C4-2B (cell line): ENCODE results near the gene DCPS.

Experiments
- CTCF ChIP-seq: fragments of 450-650 bp; conservative IDR thresholded peaks from 2 replicates; pipeline ENCODE4 v1.5.1; 2017; ENCODE audit warnings: mild to moderate bottlenecking
- ZFX ChIP-seq: fragments of 450-650 bp; IDR thresholded peaks from 2 replicates; pipeline ENCODE4 v1.6.1; 2017

GRCh38 chr11:126263489-126263888 lies 40.4 kb upstream of the DCPS start:
- TF ChIP-seq CTCF = no peak
- no peak for TF ChIP-seq ZFX
